ENCODE data around the gene TNK1. TPM values are rescaled to one million over a fixed set of nuclear protein-coding genes. Genes with fewer than 3 reads are reported as not detected.

The TNK1 gene
- total RNA-seq, 1 donor from 2014 or later, result 1.8 TPM

DNA sequence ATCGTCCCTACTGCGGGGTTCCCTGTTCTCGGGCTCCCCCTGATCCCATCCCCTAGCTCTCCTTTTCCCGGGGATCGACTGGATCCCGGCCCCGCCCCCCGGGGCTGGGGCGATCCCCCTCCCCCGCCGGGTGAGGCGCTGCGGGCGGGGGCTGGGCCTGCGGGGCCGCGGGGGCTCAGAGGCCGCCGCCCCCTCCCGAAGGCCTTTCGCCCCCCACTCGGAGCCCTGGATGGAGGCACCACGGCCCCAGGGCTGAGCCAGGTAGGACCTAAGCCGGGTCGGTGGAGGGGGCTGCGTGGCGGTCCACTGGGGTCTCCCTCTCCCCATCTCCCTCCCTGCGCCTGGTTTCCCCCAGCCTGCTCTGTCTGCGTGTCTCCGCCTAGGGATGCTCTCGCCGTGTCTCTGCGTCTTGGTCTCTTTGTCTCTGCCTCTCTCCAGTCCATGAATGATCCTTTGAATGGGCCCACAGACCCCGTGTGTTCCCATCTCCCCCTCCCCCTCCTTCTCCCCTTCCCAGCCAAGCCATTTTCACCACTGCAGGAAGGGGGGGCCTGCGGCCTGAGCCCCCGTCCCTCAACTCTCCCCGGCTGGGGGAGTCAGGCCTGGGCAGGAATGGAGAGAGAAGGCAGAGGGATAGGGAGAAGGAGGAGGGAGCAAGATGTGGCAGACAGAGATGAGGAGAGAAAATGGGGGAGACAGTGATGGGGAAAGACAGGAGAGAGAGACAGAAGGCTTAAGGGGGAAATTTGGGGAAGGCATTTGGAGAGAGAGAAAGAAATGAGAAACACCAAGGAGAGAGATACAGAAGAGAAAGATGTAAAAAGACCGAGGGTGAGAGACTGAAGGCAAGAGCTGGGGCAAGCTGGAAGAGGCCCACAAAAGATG lies 24.7 kb downstream of the TNK1 start:
- peak overlapping the region; percentile 96 for H3K27ac ChIP-seq (replicated peaks)
- peak overlapping the region; percentile 78 for H3K4me3 ChIP-seq
- H3K9me3 ChIP-seq (replicated peaks), result no peaks in the 10 kb centered on the region
- H3K27me3 ChIP-seq (ENCODE audit: low read depth), result no peaks in the 10 kb centered on the region
- intact Hi-C loops (cut with micrococcal nuclease), result no loop called here
- no peaks in the 10 kb centered on the region for H3K36me3 ChIP-seq
- DNase-seq, result no peak
- TF ChIP-seq, protein P1, sequence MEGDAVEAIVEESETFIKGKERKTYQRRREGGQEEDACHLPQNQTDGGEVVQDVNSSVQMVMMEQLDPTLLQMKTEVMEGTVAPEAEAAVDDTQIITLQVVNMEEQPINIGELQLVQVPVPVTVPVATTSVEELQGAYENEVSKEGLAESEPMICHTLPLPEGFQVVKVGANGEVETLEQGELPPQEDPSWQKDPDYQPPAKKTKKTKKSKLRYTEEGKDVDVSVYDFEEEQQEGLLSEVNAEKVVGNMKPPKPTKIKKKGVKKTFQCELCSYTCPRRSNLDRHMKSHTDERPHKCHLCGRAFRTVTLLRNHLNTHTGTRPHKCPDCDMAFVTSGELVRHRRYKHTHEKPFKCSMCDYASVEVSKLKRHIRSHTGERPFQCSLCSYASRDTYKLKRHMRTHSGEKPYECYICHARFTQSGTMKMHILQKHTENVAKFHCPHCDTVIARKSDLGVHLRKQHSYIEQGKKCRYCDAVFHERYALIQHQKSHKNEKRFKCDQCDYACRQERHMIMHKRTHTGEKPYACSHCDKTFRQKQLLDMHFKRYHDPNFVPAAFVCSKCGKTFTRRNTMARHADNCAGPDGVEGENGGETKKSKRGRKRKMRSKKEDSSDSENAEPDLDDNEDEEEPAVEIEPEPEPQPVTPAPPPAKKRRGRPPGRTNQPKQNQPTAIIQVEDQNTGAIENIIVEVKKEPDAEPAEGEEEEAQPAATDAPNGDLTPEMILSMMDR (IDR thresholded peaks at IDR 0.05; ENCODE audit: borderline replicate concordance), result no peak
- H3K4me1 ChIP-seq, result peaks cover 32% of the 10 kb centered on the region

DNA sequence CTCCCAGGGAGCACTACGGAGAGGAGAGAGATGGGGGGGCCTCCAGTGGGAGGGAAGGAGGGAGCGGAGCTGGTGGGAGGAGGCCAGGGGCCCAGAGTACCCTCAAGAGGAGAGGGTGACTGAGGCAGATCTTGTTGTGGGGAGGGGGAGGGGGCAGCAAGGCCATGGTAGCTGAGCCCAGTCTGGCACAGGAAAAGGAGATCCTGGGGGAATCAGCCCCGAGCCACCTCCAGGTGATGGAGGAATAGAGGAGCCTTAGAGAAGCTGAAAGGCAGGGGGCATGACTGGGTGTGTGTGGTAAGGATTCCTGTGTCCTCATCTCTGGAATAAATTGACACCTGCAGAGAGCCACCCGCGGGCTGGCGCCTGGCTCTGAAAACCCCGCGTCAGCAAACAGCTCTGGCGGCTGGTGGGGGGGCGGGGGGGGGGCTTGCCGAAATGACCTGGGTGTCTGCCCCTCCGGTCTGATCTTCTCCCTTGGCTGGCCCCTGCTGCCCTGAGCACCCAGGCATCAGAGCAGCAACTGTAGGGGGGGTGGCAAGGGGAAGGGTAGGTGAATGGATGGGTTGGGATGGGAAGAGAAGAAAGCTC lies 25.4 kb downstream of the TNK1 start:
- Histone ChIP-seq H3K36me3 (no peaks in the 10 kb centered on the region), H3K4me1 (peaks cover 32% of the 10 kb centered on the region), H3K4me3 (peak overlapping the region; percentile 78), H3K9me3 (replicated peaks) (no peaks in the 10 kb centered on the region), H3K27ac (replicated peaks) (peak overlapping the region; percentile 96), H3K27me3 (ENCODE audit: low read depth) (no peaks in the 10 kb centered on the region)
- no peak for DNase-seq
- TF ChIP-seq, protein P1 (IDR thresholded peaks at IDR 0.05; ENCODE audit: borderline replicate concordance), result no peak
- intact Hi-C loops (cut with micrococcal nuclease), result no loop called here

DNA sequence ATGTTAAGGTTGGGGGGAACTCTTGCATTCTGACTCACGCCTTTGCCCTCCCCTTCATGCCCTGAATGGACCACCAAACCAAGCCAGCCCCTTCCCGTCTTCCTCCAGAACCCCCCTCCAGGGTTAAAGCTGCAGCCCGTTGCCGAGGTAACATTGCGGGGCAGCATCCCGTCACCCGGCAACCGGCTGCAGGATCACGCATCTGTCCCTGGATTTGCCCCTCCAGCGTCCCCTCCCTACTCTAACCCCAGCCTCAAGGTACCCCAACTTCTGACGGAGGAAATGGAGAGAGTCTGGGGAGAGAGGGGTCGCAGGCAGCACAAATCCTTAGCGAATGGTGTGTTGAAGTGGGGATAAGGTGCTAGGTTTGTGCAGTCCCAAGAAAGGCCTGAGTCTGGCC lies 26.2 kb downstream of the TNK1 start:
- TF ChIP-seq, protein P1 (IDR thresholded peaks at IDR 0.05; ENCODE audit: borderline replicate concordance), result no peak
- Histone ChIP-seq H3K27ac (replicated peaks) (no peak overlapping the region), H3K27me3 (ENCODE audit: low read depth) (no peaks in the 10 kb centered on the region), H3K4me1 (peaks cover 26% of the 10 kb centered on the region), H3K9me3 (replicated peaks) (no peaks in the 10 kb centered on the region), H3K4me3 (no peak overlapping the region), H3K36me3 (no peaks in the 10 kb centered on the region)
- DNase-seq, result no peak
- intact Hi-C loops (cut with micrococcal nuclease), result no loop called here

DNA sequence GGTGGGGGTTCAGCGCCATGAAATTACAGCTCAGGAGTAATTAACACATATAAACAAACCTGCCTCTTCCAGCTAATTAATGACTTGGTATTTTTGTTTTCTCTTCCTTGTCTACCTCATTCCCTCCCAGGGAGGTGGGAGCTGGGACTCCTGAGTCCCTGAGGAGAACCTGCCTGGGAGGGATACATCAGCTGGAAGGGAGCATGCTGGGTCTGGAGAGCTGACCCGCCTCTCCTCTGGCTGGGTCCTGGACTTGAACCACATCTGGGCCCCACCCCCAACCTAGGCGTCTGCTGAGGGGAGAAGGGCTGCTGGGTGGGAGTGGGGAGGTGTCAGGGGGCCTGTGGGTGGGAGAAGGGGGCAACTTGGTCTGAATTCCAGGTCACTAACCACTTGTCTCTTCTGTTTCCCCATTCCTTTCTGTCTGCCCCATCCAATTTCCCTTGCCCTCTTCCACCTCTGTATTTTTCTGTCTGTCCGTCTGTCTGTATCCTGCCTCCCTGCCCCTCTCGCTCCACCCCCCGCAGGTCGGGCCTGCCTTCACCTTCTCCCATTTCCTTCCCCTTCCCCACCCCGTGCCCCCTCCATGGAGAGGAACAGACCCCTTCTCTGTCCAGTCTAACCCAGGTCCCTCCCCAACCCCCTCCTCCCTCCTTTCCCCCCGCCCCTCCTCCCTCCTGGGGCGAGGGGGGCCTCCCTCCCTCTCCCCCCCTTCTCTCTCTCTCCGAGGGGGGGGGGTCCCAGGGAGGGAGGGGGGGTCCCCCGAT lies 26.8 kb downstream of the TNK1 start, which contains the start of gene NLGN2:
Gene NLGN2, plus strand, starts transcription at position 361 of the 767 bp plus-strand sequence. CDS start 411 bp downstream, outside the sequence.
- TF ChIP-seq, protein P1 (IDR thresholded peaks at IDR 0.05; ENCODE audit: borderline replicate concordance), result no peak
- no peak for DNase-seq
- no peak within 1 kb of the TSS for H3K4me3 ChIP-seq
- H3K27me3 ChIP-seq (ENCODE audit: low read depth), result no peaks in the 10 kb centered on the region
- H3K9me3 ChIP-seq (replicated peaks), result no peaks in the 10 kb centered on the region
- no peak within 1 kb of the TSS for H3K27ac ChIP-seq (replicated peaks)
- no peaks in the 10 kb centered on the region for H3K36me3 ChIP-seq
- H3K4me1 ChIP-seq, result peaks cover 20% of the 10 kb centered on the region
- intact Hi-C loops (cut with micrococcal nuclease), result no loop called here

DNA sequence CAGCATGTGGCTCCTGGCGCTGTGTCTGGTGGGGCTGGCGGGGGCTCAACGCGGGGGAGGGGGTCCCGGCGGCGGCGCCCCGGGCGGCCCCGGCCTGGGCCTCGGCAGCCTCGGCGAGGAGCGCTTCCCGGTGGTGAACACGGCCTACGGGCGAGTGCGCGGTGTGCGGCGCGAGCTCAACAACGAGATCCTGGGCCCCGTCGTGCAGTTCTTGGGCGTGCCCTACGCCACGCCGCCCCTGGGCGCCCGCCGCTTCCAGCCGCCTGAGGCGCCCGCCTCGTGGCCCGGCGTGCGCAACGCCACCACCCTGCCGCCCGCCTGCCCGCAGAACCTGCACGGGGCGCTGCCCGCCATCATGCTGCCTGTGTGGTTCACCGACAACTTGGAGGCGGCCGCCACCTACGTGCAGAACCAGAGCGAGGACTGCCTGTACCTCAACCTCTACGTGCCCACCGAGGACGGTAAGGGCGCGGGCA lies 27.4 kb downstream of the TNK1 start:
- H3K36me3 ChIP-seq, result no peaks in the 10 kb centered on the region
- H3K27me3 ChIP-seq (ENCODE audit: low read depth), result no peaks in the 10 kb centered on the region
- no peak overlapping the region for H3K4me3 ChIP-seq
- DNase-seq, result no peak
- TF ChIP-seq, protein P1 (IDR thresholded peaks at IDR 0.05; ENCODE audit: borderline replicate concordance), result no peak
- intact Hi-C loops (cut with micrococcal nuclease), result no loop called here
- H3K27ac ChIP-seq (replicated peaks), result no peak overlapping the region
- H3K9me3 ChIP-seq (replicated peaks), result no peaks in the 10 kb centered on the region
- H3K4me1 ChIP-seq, result peaks cover 14% of the 10 kb centered on the region
